ENCODE results near the gene VAV2.

GRCh38 chr9:133727277-133727875 is 264.7 kb downstream of the VAV2 start:
- TF ChIP-seq CTCF (IDR thresholded peaks at IDR 0.05) (no peak), POLR2A (IDR thresholded peaks at IDR 0.05) (no peak)
